ENCODE data around the gene FCRLA. TPM values are rescaled to one million over a fixed set of nuclear protein-coding genes. Genes with fewer than 3 reads are reported as not detected.
"Not testable (repeated sequence)": the region's sequence is repeated elsewhere in the genome, so short reads cannot be mapped to it uniquely, and the experiment has no call there.

The FCRLA gene, protein sequence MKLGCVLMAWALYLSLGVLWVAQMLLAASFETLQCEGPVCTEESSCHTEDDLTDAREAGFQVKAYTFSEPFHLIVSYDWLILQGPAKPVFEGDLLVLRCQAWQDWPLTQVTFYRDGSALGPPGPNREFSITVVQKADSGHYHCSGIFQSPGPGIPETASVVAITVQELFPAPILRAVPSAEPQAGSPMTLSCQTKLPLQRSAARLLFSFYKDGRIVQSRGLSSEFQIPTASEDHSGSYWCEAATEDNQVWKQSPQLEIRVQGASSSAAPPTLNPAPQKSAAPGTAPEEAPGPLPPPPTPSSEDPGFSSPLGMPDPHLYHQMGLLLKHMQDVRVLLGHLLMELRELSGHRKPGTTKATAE
- total RNA-seq: under 1 TPM in 1 of 2 donors, not detected in 1; 0.57 TPM
- polyA plus RNA-seq: under 1 TPM; 0.10 to 0.38 TPM
- long read RNA-seq, donor 1, partial matches to known transcripts: 0 of 1 reads
- long read RNA-seq, donor 1, other reads (novel, unspliced or antisense): 0 of 1 reads
- long read RNA-seq, donor 2: 0 reads

DNA sequence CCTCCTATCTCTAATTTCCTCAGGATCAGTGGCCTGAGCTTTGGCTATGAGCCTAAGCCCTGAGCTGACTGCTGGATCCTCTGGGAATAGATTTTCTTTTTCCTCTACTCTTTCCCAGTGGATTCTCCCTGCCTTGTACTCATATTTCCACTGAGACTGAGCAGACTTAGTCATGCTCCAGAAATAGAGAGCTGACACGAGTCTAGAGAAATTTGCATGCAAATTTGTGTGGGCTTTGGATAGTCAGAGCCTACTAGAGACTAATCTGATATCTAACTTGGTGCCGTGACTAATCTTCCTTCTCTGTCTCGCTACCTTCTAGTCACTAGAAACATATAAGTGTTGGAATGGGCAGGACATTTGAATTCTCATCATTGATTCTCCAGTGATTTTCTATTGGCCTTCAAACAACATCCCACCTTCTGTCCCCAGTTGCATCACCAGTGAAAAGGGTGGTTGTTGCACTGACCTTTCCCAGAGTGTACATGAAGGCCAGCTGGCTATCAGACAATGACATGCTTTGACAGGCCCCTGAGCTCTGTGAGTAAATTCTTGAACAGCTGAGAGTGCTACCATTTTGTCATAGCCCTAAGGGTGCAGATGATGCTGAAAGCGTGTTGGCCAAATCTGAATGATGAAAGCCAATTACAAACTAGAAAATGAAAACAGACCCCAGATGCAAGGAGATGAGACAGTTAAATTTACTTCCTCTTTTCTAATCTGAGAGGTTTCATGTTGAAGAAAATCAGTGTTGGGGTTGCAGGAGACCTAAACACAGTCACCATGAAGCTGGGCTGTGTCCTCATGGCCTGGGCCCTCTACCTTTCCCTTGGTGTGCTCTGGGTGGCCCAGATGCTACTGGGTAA lies at the start of gene FCRLA:
Gene FCRLA (plus strand): TSS at position 748 of the 866 bp plus-strand sequence. CDS start 36 bp downstream, at position 784.
- ATAC-seq (ENCODE audit: low FRiP score) (peak; percentile 85), DNase-seq (no peak)
- H3K4me1 ChIP-seq (ENCODE audit: control insufficient read depth in 1 of 2, insufficient read depth in 2 of 2, low read length in 2 of 2): peaks cover 0 to 4% of the 10 kb centered on the region in 2 donors
- no peaks in the 10 kb centered on the region for H3K9me3 ChIP-seq (ENCODE audit: control insufficient read depth, low read length)
- H3K27me3 ChIP-seq (ENCODE audit: control insufficient read depth in 1 of 2, insufficient read depth in 2 of 2, low read length in 1 of 2): no peaks in the 10 kb centered on the region
- peak within 1 kb of the TSS; percentile 68 to 98 for H3K27ac ChIP-seq (ENCODE audit: low read depth in 1 of 2, low read length in 2 of 2)
- H3K36me3 ChIP-seq (ENCODE audit: control insufficient read depth in 1 of 2, insufficient read depth in 2 of 2, low read length in 1 of 2): no peaks in the 10 kb centered on the region
- WGBS, 2 donors: 23 to 27% methylated on average over 4 of the region's 4 CpGs
- no peak within 1 kb of the TSS for H3K4me3 ChIP-seq (ENCODE audit: low read length in 2 of 2)
- intact Hi-C loops (cut with DNase I): no loop called here

DNA sequence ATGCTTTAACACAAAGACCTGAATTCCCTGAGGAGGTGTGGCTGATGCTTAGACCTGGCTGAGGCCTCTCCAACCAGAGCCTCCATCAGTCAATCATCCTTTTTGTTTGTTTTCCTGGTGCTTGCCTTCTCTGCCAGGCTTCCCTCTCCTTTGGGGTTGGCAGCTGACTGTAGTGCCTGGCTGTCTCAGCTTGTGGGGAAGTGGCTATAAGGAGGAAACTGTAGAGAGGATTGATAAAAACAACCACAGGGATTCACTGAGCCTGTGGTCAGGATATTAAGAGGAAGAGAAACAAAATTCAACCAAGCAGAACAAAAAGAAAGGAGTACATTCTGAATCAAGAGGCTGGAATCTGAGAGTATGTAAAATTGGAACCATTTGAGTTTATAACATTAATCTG lies 48.5 kb upstream of the FCRLA start:
- H3K27ac ChIP-seq (ENCODE audit: low read depth in 1 of 2, low read length in 2 of 2); H3K4me3 ChIP-seq (ENCODE audit: low read length in 2 of 2); H3K36me3 ChIP-seq (ENCODE audit: control insufficient read depth in 1 of 2, insufficient read depth in 2 of 2, low read length in 1 of 2); intact Hi-C loops (cut with DNase I); H3K27me3 ChIP-seq (ENCODE audit: control insufficient read depth in 1 of 2, insufficient read depth in 2 of 2, low read length in 1 of 2); H3K4me1 ChIP-seq (ENCODE audit: control insufficient read depth in 1 of 2, insufficient read depth in 2 of 2, low read length in 2 of 2); ATAC-seq (ENCODE audit: low FRiP score); DNase-seq; H3K9me3 ChIP-seq (ENCODE audit: control insufficient read depth, low read length): not testable (repeated sequence)

DNA sequence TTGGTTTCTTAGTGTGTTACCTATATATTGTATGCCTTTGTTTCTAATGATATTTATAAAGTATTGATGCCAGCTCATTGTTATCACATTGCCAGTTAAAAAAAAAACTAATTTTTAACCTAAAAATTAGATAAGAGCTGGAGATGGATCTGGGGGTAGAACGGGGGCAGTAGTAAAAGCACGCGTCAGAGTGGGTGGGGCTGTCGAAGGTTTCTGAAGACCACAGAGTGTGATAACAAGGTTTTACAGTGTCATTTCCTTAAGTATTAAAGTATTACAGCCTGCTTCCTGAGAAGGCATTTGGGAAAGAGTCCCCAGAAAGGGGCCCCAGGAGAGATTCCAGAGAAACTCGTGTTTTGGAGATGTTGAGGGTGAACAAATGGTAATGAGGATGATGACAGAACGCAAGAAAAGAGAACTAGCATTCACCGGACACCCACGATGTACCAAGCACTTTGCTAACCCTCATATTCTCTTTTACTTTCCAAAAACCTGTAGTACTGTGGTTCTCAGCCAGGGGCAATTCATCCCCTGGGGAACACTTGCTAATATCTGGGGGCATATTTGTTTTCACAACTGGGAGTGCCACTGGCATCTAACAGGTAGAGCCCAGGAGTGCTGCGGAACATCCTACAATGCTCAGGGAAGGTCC lies 45.2 kb upstream of the FCRLA start:
- DNase-seq; H3K4me1 ChIP-seq (ENCODE audit: control insufficient read depth in 1 of 2, insufficient read depth in 2 of 2, low read length in 2 of 2); H3K9me3 ChIP-seq (ENCODE audit: control insufficient read depth, low read length); intact Hi-C loops (cut with DNase I); H3K4me3 ChIP-seq (ENCODE audit: low read length in 2 of 2); H3K27ac ChIP-seq (ENCODE audit: low read depth in 1 of 2, low read length in 2 of 2); H3K36me3 ChIP-seq (ENCODE audit: control insufficient read depth in 1 of 2, insufficient read depth in 2 of 2, low read length in 1 of 2); H3K27me3 ChIP-seq (ENCODE audit: control insufficient read depth in 1 of 2, insufficient read depth in 2 of 2, low read length in 1 of 2); ATAC-seq (ENCODE audit: low FRiP score): not testable (repeated sequence)
- 56 to 66% methylated on average over 3 to 4 of the region's 9 CpGs for WGBS, 2 donors

DNA sequence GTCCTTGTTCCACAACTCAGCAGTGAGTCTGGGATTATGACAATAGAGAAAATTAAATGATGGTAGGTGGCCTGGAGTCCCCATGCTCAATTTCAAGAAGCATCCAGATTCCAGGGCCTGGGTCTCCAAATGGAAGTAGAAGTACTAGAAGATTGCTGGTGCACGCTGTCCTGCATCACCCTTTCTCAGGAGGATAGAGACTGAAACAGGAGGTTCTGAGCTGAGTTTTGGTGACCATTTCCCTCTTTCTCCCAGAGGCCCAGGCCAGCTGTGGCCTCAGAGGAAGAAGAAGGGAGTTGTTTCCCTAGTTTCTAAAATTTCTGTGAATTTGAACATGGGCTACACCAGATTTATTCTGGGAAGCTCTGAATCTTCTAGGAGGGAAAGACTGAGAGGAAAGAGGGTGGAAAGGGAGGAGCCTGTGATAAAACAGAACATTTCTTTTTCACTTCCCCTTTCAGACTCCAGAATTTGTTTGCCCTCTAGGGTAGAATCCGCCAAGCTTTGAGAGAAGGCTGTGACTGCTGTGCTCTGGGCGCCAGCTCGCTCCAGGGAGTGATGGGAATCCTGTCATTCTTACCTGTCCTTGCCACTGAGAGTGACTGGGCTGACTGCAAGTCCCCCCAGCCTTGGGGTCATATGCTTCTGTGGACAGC lies 44.2 kb upstream of the FCRLA start, which contains the start of gene FCGR2B:
Gene FCGR2B (plus strand): TSS at position 460 of the 656 bp plus-strand sequence. CDS start 99 bp downstream, at position 559.
- H3K4me3 ChIP-seq (ENCODE audit: low read length in 2 of 2); intact Hi-C loops (cut with DNase I); H3K27ac ChIP-seq (ENCODE audit: low read depth in 1 of 2, low read length in 2 of 2); H3K9me3 ChIP-seq (ENCODE audit: control insufficient read depth, low read length); DNase-seq; H3K36me3 ChIP-seq (ENCODE audit: control insufficient read depth in 1 of 2, insufficient read depth in 2 of 2, low read length in 1 of 2); H3K4me1 ChIP-seq (ENCODE audit: control insufficient read depth in 1 of 2, insufficient read depth in 2 of 2, low read length in 2 of 2); H3K27me3 ChIP-seq (ENCODE audit: control insufficient read depth in 1 of 2, insufficient read depth in 2 of 2, low read length in 1 of 2): not testable (repeated sequence)
- WGBS, 2 donors: no CpG with 5 or more reads among the region's 4 CpGs
- peak; percentile 29 for ATAC-seq (ENCODE audit: low FRiP score)

DNA sequence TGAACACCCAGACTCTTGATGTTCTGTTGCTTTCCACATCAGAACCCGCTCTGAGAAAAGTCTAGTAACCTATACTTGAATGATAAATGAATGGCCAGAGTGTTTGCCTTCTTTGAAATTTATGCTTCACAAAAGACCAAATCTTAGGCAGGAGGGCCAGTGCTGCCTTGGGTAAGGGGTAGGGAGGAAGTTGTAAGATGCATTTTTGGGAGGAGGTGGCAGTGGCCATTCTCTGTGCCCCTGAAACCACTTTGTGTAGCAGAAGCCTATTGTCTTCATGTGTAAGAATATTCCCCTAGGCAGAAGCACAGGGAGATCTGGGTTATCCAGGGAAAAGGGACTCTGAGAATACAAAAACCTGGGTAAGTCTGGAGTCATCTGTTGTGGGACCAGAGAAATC lies 43.5 kb upstream of the FCRLA start:
- intact Hi-C loops (cut with DNase I); H3K4me1 ChIP-seq (ENCODE audit: control insufficient read depth in 1 of 2, insufficient read depth in 2 of 2, low read length in 2 of 2); H3K27ac ChIP-seq (ENCODE audit: low read depth in 1 of 2, low read length in 2 of 2); H3K9me3 ChIP-seq (ENCODE audit: control insufficient read depth, low read length); ATAC-seq (ENCODE audit: low FRiP score); H3K4me3 ChIP-seq (ENCODE audit: low read length in 2 of 2); DNase-seq; H3K27me3 ChIP-seq (ENCODE audit: control insufficient read depth in 1 of 2, insufficient read depth in 2 of 2, low read length in 1 of 2); H3K36me3 ChIP-seq (ENCODE audit: control insufficient read depth in 1 of 2, insufficient read depth in 2 of 2, low read length in 1 of 2): not testable (repeated sequence)
- WGBS, 2 donors: no CpG with 5 or more reads among the region's 1 CpG

DNA sequence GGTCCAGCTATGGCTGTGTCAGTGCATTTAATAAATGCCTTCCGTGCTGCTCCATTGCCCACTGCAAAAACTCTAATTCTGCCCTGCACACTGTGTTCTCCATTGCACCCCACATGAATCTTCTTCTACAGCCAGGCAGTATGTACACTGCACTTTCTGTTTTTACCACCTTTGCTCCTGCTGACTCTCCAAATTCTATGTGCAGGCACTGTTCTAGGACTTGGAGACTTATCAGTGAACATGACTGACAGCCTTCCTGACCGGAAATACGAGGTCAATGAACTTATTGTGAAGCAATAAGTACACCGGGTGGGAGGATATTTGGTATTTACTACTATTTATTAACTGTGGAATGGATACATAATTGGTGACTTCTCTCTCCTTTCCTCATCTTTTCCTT lies 42.3 kb upstream of the FCRLA start:
- H3K36me3 ChIP-seq (ENCODE audit: control insufficient read depth in 1 of 2, insufficient read depth in 2 of 2, low read length in 1 of 2); H3K9me3 ChIP-seq (ENCODE audit: control insufficient read depth, low read length); intact Hi-C loops (cut with DNase I); H3K4me3 ChIP-seq (ENCODE audit: low read length in 2 of 2); H3K27ac ChIP-seq (ENCODE audit: low read depth in 1 of 2, low read length in 2 of 2); H3K27me3 ChIP-seq (ENCODE audit: control insufficient read depth in 1 of 2, insufficient read depth in 2 of 2, low read length in 1 of 2); ATAC-seq (ENCODE audit: low FRiP score); H3K4me1 ChIP-seq (ENCODE audit: control insufficient read depth in 1 of 2, insufficient read depth in 2 of 2, low read length in 2 of 2); DNase-seq: not testable (repeated sequence)
- no CpG with 5 or more reads among the region's 4 CpGs for WGBS, 2 donors

DNA sequence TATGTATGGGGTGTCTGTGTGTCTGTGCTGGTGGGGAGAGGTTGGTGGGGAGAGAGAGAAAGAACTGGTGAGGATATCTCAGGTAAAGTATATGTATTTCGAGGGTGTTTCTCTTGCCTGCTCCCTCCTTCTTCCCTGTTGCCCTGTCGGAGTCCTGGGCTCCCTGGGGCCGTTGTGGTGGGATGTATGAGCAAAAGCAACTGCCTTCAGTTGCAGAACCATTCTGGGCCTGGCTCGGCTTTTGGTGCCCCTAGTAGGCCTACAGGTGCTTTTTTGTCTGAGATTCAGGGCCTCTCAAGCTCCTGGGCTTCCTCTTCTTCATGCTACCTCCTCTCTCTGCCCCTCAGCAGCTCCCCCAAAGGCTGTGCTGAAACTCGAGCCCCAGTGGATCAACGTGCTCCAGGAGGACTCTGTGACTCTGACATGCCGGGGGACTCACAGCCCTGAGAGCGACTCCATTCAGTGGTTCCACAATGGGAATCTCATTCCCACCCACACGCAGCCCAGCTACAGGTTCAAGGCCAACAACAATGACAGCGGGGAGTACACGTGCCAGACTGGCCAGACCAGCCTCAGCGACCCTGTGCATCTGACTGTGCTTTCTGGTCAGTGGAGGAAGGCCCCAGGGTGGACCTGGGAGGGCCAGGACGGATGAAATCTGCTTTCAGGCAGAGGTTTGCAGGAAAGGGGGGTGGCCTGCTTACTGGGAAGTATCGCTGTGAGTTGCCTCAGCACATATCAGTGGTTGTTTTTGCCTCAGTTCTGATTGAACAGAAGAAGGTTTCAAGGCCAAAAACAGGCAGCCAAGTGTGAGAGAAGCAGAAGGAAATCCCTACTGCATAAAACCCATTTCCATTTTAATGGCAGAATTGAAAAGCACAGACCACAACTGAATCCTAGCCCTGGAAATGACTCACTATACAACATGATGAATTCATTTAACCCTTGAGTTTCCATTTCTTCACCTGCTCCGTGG lies 35.7 kb upstream of the FCRLA start:
- intact Hi-C loops (cut with DNase I); H3K4me3 ChIP-seq (ENCODE audit: low read length in 2 of 2); H3K9me3 ChIP-seq (ENCODE audit: control insufficient read depth, low read length); H3K36me3 ChIP-seq (ENCODE audit: control insufficient read depth in 1 of 2, insufficient read depth in 2 of 2, low read length in 1 of 2); H3K27ac ChIP-seq (ENCODE audit: low read depth in 1 of 2, low read length in 2 of 2); H3K4me1 ChIP-seq (ENCODE audit: control insufficient read depth in 1 of 2, insufficient read depth in 2 of 2, low read length in 2 of 2); DNase-seq; H3K27me3 ChIP-seq (ENCODE audit: control insufficient read depth in 1 of 2, insufficient read depth in 2 of 2, low read length in 1 of 2): not testable (repeated sequence)
- WGBS, 2 donors: 62 to 67% methylated on average over 10 to 12 of the region's 15 CpGs
- peak; percentile 42 for ATAC-seq (ENCODE audit: low FRiP score)

Measured in aorta (tissue), 5 donors.